Spinal cord (tissue), 10 donors: ENCODE data around the gene CTSG. TPM values are rescaled to one million over a fixed set of nuclear protein-coding genes. Genes with fewer than 3 reads are reported as not detected.

Source experiments
- DNase-seq, 6 donors: peaks; one replicate each; pipeline versions ENCODE4 v3.0.0 to v3.0.0-alpha.2; 2013 to 2015; ENCODE audit warnings: low spot score in 6 of 6, low read depth in 4 of 6
- H3K27ac ChIP-seq: one replicate; pipeline ENCODE4 v1.5.1; 2013; ENCODE audit warnings: low read depth, low read length, control low read depth
- H3K27me3 ChIP-seq: one replicate; pipeline ENCODE4 v1.6.1; 2013; ENCODE audit warnings: low read length; ENCODE audit not compliant: control insufficient read depth, insufficient read depth
- H3K36me3 ChIP-seq: one replicate; pipeline ENCODE4 v1.6.1; 2013; ENCODE audit warnings: low read length; ENCODE audit not compliant: control insufficient read depth, insufficient read depth
- H3K4me1 ChIP-seq: one replicate; pipeline ENCODE4 v1.6.1; 2013; ENCODE audit warnings: low read length; ENCODE audit not compliant: control insufficient read depth, insufficient read depth
- H3K4me3 ChIP-seq: one replicate; pipeline ENCODE4 v1.5.1; 2013; ENCODE audit warnings: low read depth, low read length, control low read depth
- H3K9me3 ChIP-seq: one replicate; pipeline ENCODE4 v1.6.1; 2013; ENCODE audit warnings: low read length; ENCODE audit not compliant: control insufficient read depth, insufficient read depth
- WGBS: methylation state at CpG from one replicate; pipeline ENCODE4 v1.1.5; 2013; ENCODE audit warnings: missing lambda C conversion rate; ENCODE audit not compliant: insufficient coverage; 5-methylcytosine and 5-hydroxymethylcytosine counted together
- long read RNA-seq, 4 donors: transcript quantifications; one replicate each; lab custom pipeline, GENCODE V29; 2026
- polyA plus RNA-seq, 2 donors: library from polyadenylated mRNA; unstranded; fragments of 120-200 nt; gene quantifications; one replicate each; pipeline ENCODE4 v1.2.1, GENCODE V29; 2013; ENCODE audit not compliant: insufficient read length in 2 of 2
- total RNA-seq, 2 donors: library from RNA; depleted of rRNA in 1 of 2; stranded (reverse); fragments of 120-200 nt in 1 of 2; fragments of >200 nt in 1 of 2; gene quantifications; one replicate each; pipeline versions ENCODE4 v1.2.3 to v1.2.4, GENCODE V29; 2013 to 2014
- donor health status: healthy.

The CTSG gene
- total RNA-seq = 10 to 100 TPM in 1 of 2 donors, 1 to 10 TPM in 1; 4.6 to 23.0 TPM
- under 1 TPM in 1 of 2 donors, not detected in 1; 0.36 TPM for polyA plus RNA-seq
- long read RNA-seq, donor 1 = 0 reads
- long read RNA-seq, donor 2 = 0 reads
- long read RNA-seq, donor 3 = 0 reads
- long read RNA-seq, donor 4, partial matches to known transcripts = 0 of 1 reads
- long read RNA-seq, donor 4, other reads (novel, unspliced or antisense) = 0 of 1 reads

GRCh38 chr14:24576182-24576581, at the start of gene CTSG:
Gene CTSG (minus strand): TSS chr14:24576250. CDS start chr14:24576223, 27 bp downstream.
- no peaks in the 10 kb centered on the region for H3K27me3 ChIP-seq
- H3K4me1 ChIP-seq = no peaks in the 10 kb centered on the region
- H3K36me3 ChIP-seq = no peaks in the 10 kb centered on the region
- no peak within 1 kb of the TSS for H3K27ac ChIP-seq
- 87% methylated on average over 3 of the region's 3 CpGs for WGBS
- no peaks in the 10 kb centered on the region for H3K9me3 ChIP-seq
- no peak within 1 kb of the TSS for H3K4me3 ChIP-seq
- no peak for DNase-seq

DNA sequence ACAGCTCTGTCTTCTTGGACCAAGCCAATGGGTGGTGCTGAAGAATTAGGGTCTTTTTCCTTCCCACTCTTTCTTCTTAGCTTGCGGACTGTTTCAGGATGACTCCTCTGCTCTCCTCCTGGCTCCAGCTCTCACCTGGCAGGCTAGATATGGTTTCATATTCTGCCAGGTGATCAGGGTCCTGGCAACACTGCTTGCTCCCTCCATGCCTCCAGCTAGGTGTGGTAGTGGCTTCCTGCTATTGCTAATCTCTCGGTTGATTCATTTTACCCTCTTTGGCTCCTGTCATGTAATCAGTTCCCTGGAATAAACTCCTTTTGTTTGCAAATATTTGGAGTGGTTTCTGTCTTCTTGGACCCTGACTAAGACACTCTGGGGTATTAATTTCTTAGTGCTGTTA, 37.7 kb upstream of the CTSG start:
- Histone ChIP-seq H3K27me3 (no peaks in the 10 kb centered on the region), H3K36me3 (no peaks in the 10 kb centered on the region), H3K27ac (no peak overlapping the region), H3K4me1 (no peaks in the 10 kb centered on the region), H3K4me3 (no peak overlapping the region), H3K9me3 (no peaks in the 10 kb centered on the region)
- DNase-seq = no peak
- WGBS = 80% methylated on average over 1 of the region's 2 CpGs

- H3K9me3 ChIP-seq = no peaks in the 10 kb centered on the region
- H3K36me3 ChIP-seq = no peaks in the 10 kb centered on the region
- H3K4me1 ChIP-seq = no peaks in the 10 kb centered on the region
- no peak overlapping the region for H3K27ac ChIP-seq
- no peak for DNase-seq
- H3K27me3 ChIP-seq = no peaks in the 10 kb centered on the region
- 75% methylated on average over 1 of the region's 1 CpG for WGBS
- no peak overlapping the region for H3K4me3 ChIP-seq
Measured at GRCh38 chr14:24613241-24613640, 37.2 kb upstream of the CTSG start.

DNA sequence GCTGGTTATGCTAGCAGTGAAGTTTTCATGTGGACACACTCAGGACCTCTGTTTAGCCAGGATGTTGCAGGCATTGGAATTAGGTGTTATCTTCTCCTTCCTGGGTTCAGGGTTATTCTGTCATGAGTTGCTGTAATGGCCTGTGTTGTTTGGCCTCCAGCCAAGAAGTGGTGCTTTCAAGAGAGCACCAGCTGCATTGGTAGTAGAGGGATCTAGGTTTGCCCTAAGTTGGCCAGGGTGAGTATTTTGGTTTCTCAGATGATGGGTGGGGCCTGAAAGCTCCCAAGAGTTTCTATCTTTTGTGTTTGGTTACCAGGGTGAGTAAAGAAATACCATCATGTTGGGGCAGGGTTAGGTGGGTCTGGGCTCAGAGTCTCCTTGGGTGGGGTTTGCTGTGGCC, 36.1 kb upstream of the CTSG start:
- Histone ChIP-seq H3K9me3 (no peaks in the 10 kb centered on the region), H3K27me3 (no peaks in the 10 kb centered on the region), H3K27ac (no peak overlapping the region), H3K36me3 (no peaks in the 10 kb centered on the region), H3K4me3 (no peak overlapping the region), H3K4me1 (no peaks in the 10 kb centered on the region)
- no peak for DNase-seq

GRCh38 chr14:24609655-24610344, 33.8 kb upstream of the CTSG start, which contains the start of gene GZMH:
Gene GZMH (minus strand): TSS chr14:24609685. CDS start chr14:24609613, 72 bp downstream.
- Histone ChIP-seq H3K9me3 (no peaks in the 10 kb centered on the region), H3K36me3 (no peaks in the 10 kb centered on the region), H3K27me3 (no peaks in the 10 kb centered on the region), H3K27ac (no peak within 1 kb of the TSS), H3K4me1 (no peaks in the 10 kb centered on the region), H3K4me3 (no peak within 1 kb of the TSS)
- WGBS = no CpG with 5 or more reads among the region's 2 CpGs
- DNase-seq = no peak

DNA sequence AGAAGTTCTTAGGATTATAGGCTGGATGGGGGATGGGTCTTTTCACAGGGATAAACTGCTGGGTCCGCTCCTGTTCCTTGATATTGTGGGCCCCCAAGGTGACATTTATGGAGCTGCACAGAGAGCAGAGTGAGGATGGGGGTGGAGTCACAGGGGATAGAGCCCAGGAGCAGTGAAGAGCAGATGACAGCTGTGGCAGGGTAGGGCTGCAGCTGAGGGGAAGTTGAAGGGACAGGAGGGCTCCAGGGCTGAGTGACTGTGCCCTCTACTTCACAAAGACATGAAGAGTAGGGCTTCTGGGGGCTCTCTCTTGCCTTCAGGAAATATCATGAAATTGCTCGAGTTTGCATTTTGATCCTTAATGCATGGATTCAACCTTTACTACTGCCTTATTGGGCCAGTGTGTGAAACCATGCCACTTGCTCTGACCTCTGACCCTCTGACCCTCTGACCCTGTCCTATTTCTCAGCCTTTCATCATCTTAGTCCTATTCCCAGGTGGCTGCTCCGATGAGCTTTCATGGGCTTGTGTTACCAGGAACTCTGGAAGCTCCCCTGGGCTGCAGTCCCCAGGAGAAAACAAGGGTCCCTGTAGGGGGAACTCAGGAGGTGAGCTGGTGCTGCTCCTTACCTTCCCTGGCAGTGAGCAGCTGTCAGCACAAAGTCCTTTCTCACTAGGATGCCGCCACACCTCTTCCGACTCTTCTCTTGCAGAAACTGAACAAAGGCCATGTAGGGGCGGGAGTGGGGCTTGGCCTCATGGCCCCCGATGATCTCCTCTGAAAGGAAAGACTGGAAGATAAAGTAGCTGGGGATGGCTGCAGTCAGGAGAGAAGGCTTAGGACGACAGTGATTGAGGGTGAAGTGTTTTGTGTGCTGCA, 31.8 kb upstream of the CTSG start:
- H3K27me3 ChIP-seq = no peaks in the 10 kb centered on the region
- no peak overlapping the region for H3K27ac ChIP-seq
- 70% methylated on average over 8 of the region's 8 CpGs for WGBS
- H3K9me3 ChIP-seq = no peaks in the 10 kb centered on the region
- no peak for DNase-seq
- no peak overlapping the region for H3K4me3 ChIP-seq
- H3K4me1 ChIP-seq = no peaks in the 10 kb centered on the region
- no peaks in the 10 kb centered on the region for H3K36me3 ChIP-seq

- no peaks in the 10 kb centered on the region for H3K36me3 ChIP-seq
- H3K27ac ChIP-seq = no peak overlapping the region
- H3K27me3 ChIP-seq = no peaks in the 10 kb centered on the region
- DNase-seq = no peak
- H3K4me1 ChIP-seq = no peaks in the 10 kb centered on the region
- H3K9me3 ChIP-seq = no peaks in the 10 kb centered on the region
- H3K4me3 ChIP-seq = no peak overlapping the region
- WGBS = 74% methylated on average over 3 of the region's 4 CpGs
Measured at GRCh38 chr14:24607081-24607480, 31.0 kb upstream of the CTSG start.

DNA sequence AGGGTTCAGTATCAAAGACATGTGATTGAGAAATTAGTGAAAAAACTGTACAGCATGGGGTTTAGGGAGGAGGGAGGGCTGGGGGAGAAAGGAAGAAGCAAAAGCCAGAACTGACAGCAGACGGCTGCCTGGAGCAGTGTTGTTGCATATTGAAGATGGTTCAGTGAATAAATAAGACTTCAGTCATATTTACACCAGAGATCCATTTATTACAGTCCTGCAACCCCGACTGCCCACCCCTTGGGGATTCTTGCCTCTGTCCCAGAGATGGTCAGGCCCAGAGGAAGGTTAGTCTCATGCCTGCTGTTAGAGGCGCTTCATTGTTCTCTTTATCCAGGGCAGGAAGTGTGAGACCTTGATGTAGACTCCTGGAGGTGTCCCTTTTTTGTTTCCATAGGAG, 30.2 kb upstream of the CTSG start:
- no peak overlapping the region for H3K4me3 ChIP-seq
- H3K4me1 ChIP-seq = no peaks in the 10 kb centered on the region
- WGBS = 90% methylated on average over 2 of the region's 3 CpGs
- H3K27me3 ChIP-seq = no peaks in the 10 kb centered on the region
- no peaks in the 10 kb centered on the region for H3K36me3 ChIP-seq
- no peak overlapping the region for H3K27ac ChIP-seq
- no peak for DNase-seq
- H3K9me3 ChIP-seq = no peaks in the 10 kb centered on the region

- H3K9me3 ChIP-seq = no peaks in the 10 kb centered on the region
- no peaks in the 10 kb centered on the region for H3K27me3 ChIP-seq
- WGBS = 60% methylated on average over 3 of the region's 3 CpGs
- no peak overlapping the region for H3K4me3 ChIP-seq
- no peak overlapping the region for H3K27ac ChIP-seq
- DNase-seq = no peak
- H3K36me3 ChIP-seq = no peaks in the 10 kb centered on the region
- H3K4me1 ChIP-seq = no peaks in the 10 kb centered on the region
Measured at GRCh38 chr14:24605435-24606190, 29.6 kb upstream of the CTSG start.
